ENCODE measurements around the gene NRN1L.

GRCh38 chr16:67843343-67843765, 41.3 kb upstream of the NRN1L start:
- TF ChIP-seq FOXA1 (IDR thresholded peaks at IDR 0.05) (no peak), CTCF (IDR thresholded peaks at IDR 0.05; ENCODE audit: low read depth, low read length, missing input control) (no peak), GABPA (IDR thresholded peaks at IDR 0.05 in 1 of 2, conservative IDR thresholded peaks at IDR 0.05 in 1 of 2) (no peak)
